ENCODE measurements around the gene SF3A1. TPM values are rescaled to one million over a fixed set of nuclear protein-coding genes. Genes with fewer than 3 reads are reported as not detected.

SF3A1 gene
- polyA plus RNA-seq, 1 donor from 2014 or later = 14.4 TPM

DNA sequence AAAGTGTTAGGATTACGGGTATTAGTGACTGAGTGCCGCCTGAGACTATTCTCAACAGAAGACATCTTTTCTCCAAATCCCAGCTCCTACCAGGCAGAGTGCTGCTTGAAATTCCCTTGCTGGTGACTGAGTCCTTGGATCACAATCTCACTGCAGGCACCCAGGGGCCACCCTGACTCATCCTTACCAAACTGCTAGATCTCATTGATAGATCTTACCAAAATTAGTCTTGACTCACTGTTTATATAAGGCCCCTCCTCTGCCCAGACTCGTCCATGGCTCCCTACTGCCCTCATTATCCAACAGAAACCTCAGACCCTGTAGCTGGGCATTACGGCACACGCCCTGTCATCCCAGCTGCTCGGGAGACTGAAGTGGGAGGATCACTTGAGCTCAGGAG, 44.6 kb downstream of the SF3A1 start:
- no peak overlapping the region for H2AFZ ChIP-seq (ENCODE audit: low read depth, low read length)
- H3K4me3 ChIP-seq (ENCODE audit: low read length) = no peak overlapping the region
- no peaks in the 10 kb centered on the region for H3K27me3 ChIP-seq (ENCODE audit: insufficient read depth, low read depth, low read length)
- H3K36me3 ChIP-seq (ENCODE audit: insufficient read depth, low read length) = no peaks in the 10 kb centered on the region
- no peaks in the 10 kb centered on the region for H3K9me3 ChIP-seq (ENCODE audit: low read length)
- H3K79me2 ChIP-seq (replicated peaks; ENCODE audit: insufficient read depth, low read length) = no peaks in the 10 kb centered on the region
- no peaks in the 10 kb centered on the region for H3F3A ChIP-seq (ENCODE audit: insufficient read depth, low read length, poor library complexity, severe bottlenecking)
- TF ChIP-seq, protein P1, sequence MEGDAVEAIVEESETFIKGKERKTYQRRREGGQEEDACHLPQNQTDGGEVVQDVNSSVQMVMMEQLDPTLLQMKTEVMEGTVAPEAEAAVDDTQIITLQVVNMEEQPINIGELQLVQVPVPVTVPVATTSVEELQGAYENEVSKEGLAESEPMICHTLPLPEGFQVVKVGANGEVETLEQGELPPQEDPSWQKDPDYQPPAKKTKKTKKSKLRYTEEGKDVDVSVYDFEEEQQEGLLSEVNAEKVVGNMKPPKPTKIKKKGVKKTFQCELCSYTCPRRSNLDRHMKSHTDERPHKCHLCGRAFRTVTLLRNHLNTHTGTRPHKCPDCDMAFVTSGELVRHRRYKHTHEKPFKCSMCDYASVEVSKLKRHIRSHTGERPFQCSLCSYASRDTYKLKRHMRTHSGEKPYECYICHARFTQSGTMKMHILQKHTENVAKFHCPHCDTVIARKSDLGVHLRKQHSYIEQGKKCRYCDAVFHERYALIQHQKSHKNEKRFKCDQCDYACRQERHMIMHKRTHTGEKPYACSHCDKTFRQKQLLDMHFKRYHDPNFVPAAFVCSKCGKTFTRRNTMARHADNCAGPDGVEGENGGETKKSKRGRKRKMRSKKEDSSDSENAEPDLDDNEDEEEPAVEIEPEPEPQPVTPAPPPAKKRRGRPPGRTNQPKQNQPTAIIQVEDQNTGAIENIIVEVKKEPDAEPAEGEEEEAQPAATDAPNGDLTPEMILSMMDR (IDR thresholded peaks at IDR 0.05; ENCODE audit: poor library complexity, severe bottlenecking) = no peak
- TF ChIP-seq POLR2AphosphoS5 (IDR thresholded peaks at IDR 0.05) (no peak), MXI1 (conservative IDR thresholded peaks at IDR 0.05; ENCODE audit: poor library complexity, severe bottlenecking) (no peak), SMC3 (conservative IDR thresholded peaks at IDR 0.05; ENCODE audit: poor library complexity) (no peak), EP300 (conservative IDR thresholded peaks at IDR 0.05; ENCODE audit: poor library complexity, severe bottlenecking) (no peak)
- TF ChIP-seq, protein P2, sequence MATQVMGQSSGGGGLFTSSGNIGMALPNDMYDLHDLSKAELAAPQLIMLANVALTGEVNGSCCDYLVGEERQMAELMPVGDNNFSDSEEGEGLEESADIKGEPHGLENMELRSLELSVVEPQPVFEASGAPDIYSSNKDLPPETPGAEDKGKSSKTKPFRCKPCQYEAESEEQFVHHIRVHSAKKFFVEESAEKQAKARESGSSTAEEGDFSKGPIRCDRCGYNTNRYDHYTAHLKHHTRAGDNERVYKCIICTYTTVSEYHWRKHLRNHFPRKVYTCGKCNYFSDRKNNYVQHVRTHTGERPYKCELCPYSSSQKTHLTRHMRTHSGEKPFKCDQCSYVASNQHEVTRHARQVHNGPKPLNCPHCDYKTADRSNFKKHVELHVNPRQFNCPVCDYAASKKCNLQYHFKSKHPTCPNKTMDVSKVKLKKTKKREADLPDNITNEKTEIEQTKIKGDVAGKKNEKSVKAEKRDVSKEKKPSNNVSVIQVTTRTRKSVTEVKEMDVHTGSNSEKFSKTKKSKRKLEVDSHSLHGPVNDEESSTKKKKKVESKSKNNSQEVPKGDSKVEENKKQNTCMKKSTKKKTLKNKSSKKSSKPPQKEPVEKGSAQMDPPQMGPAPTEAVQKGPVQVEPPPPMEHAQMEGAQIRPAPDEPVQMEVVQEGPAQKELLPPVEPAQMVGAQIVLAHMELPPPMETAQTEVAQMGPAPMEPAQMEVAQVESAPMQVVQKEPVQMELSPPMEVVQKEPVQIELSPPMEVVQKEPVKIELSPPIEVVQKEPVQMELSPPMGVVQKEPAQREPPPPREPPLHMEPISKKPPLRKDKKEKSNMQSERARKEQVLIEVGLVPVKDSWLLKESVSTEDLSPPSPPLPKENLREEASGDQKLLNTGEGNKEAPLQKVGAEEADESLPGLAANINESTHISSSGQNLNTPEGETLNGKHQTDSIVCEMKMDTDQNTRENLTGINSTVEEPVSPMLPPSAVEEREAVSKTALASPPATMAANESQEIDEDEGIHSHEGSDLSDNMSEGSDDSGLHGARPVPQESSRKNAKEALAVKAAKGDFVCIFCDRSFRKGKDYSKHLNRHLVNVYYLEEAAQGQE (IDR thresholded peaks at IDR 0.05; ENCODE audit: borderline replicate concordance) = no peak
- no peaks in the 10 kb centered on the region for H3K9me2 ChIP-seq (ENCODE audit: insufficient read depth, low read length)
- no peak overlapping the region for H3K9ac ChIP-seq (ENCODE audit: low read length)
- H3K27ac ChIP-seq (ENCODE audit: low read length) = no peak overlapping the region
- H4K20me1 ChIP-seq (ENCODE audit: insufficient read depth) = no peaks in the 10 kb centered on the region
- no peak overlapping the region for H3K4me2 ChIP-seq (ENCODE audit: low read length)

DNA sequence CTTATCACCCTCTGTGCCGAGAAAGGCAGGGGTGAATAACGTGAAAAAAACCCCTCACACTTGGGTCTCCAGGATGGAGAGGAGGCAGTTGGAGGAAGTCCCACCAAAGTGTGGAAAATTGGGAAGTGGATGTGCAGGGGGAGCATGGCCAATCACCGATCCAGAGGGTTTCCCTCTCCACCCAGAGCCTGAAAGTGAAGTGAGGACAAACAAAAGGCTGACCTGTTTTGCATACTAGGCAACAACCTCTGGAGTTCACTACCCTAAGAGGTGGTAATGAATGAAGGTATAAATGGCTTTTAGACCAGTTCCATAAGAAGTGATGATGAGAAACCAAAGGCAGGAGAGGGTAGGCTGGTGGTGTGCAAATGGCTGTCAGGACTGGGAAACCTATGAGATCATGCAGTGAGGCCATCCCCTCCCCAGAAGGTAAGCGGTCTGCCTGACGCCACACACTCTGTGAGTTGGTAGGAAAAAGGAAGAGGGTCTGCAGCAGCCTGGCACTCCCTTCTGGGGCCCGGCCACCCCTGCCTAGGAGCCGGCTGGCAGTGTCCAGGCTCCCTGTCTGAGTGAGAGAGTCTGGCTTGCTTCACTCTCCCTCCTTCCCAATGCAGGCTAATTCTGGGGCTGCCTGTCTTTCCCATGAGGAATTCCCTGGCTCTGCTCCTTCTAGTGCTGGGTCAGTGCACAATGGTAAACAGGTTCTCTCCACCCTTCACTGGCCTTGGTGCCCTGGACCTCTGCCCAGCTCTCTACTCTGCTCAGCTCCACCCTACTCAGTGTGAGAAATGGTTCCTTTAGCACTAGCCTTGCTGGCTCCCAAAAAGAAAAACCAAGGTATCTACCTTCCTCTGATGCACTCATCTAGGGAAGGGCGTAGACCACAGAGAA, 45.6 kb downstream of the SF3A1 start:
- Histone ChIP-seq H3K9me3 (ENCODE audit: low read length) (no peaks in the 10 kb centered on the region), H3K27me3 (ENCODE audit: insufficient read depth, low read depth, low read length) (no peaks in the 10 kb centered on the region), H2AFZ (ENCODE audit: low read depth, low read length) (no peak overlapping the region), H3K4me3 (ENCODE audit: low read length) (no peak overlapping the region), H3K79me2 (replicated peaks; ENCODE audit: insufficient read depth, low read length) (no peaks in the 10 kb centered on the region), H3K27ac (ENCODE audit: low read length) (no peak overlapping the region), H3K9ac (ENCODE audit: low read length) (no peak overlapping the region), H3K36me3 (ENCODE audit: insufficient read depth, low read length) (no peaks in the 10 kb centered on the region), H4K20me1 (ENCODE audit: insufficient read depth) (no peaks in the 10 kb centered on the region), H3K9me2 (ENCODE audit: insufficient read depth, low read length) (no peaks in the 10 kb centered on the region), H3F3A (ENCODE audit: insufficient read depth, low read length, poor library complexity, severe bottlenecking) (no peaks in the 10 kb centered on the region), H3K4me2 (ENCODE audit: low read length) (no peak overlapping the region)
- TF ChIP-seq MXI1 (conservative IDR thresholded peaks at IDR 0.05; ENCODE audit: poor library complexity, severe bottlenecking) (no peak), SMC3 (conservative IDR thresholded peaks at IDR 0.05; ENCODE audit: poor library complexity) (no peak), EZH2 (IDR thresholded peaks at IDR 0.05; ENCODE audit: borderline replicate concordance, insufficient read depth, low read length, poor library complexity, severe bottlenecking) (no peak), RAD21 (conservative IDR thresholded peaks at IDR 0.05) (no peak), POLR2AphosphoS5 (IDR thresholded peaks at IDR 0.05) (no peak)
- TF ChIP-seq, protein P2 (IDR thresholded peaks at IDR 0.05; ENCODE audit: borderline replicate concordance) = no peak
- TF ChIP-seq, protein P1 (IDR thresholded peaks at IDR 0.05; ENCODE audit: poor library complexity, severe bottlenecking) = no peak
